GM12874 (cell line): ENCODE data around the gene OTUD1.

Source experiments
- TF ChIP-seq, protein P1 (sequence below): IDR thresholded peaks from 2 replicates; pipeline ENCODE4 v1.5.1; 2011; ENCODE audit warnings: low read depth, mild to moderate bottlenecking, control low read depth, low read length, moderate library complexity; ENCODE audit not compliant: insufficient read depth

The OTUD1 gene

DNA sequence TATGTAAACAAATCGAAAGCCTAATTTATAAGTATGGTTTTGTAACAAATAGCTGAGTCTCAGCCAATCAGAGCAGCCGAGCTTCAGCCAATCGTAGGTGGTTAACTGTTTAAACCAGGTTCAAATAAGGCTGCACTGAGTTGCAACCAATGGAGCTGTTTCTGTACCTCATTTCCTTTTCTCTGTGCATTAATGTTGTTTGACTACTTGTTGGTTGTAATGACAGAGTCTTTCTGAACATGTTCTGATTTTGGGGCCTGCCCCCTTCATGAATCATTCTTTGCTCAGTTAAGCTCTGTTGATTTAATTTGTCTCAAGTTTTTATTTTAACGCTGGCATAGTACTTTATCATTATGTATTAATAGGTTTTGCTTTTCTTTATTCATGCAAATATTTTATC is 14.6 kb downstream of the OTUD1 start:
- TF ChIP-seq, protein P1, sequence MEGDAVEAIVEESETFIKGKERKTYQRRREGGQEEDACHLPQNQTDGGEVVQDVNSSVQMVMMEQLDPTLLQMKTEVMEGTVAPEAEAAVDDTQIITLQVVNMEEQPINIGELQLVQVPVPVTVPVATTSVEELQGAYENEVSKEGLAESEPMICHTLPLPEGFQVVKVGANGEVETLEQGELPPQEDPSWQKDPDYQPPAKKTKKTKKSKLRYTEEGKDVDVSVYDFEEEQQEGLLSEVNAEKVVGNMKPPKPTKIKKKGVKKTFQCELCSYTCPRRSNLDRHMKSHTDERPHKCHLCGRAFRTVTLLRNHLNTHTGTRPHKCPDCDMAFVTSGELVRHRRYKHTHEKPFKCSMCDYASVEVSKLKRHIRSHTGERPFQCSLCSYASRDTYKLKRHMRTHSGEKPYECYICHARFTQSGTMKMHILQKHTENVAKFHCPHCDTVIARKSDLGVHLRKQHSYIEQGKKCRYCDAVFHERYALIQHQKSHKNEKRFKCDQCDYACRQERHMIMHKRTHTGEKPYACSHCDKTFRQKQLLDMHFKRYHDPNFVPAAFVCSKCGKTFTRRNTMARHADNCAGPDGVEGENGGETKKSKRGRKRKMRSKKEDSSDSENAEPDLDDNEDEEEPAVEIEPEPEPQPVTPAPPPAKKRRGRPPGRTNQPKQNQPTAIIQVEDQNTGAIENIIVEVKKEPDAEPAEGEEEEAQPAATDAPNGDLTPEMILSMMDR, result no peak

DNA sequence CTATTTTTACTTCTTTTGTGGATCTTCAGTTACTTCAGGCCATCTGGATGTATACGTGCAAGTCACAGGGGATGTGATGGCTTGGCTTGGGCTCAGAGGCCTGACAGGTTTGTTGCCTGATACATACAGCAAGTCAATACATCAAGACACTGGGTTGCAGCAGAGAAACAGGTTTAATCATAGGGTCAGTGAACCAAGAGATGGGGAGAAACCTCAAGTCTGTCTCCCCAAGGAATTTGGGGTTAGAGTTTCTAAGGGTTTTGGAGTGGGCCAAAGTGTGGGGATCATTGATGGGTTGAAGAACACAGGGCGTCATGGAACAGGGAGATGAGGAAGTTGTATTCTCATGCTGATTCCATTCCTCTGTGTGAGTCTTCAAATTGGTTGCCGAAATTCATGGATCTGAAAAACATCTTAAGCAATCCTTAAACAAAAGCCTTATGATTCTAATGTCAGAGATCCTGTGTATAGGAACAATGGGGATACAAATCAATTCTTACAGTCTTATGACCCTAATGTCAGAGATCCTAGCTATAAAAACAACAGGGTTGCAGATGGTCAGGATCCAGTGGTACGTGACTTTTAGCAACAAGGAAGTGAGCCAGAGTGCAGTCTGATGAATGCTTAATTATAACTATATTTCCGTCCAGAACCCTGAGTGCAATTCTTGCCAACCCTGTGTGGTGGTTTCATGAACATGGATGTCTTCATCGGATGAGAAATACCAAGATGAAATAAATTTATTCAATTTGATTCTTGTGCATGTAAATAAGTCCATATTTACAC is 18.9 kb downstream of the OTUD1 start:
- TF ChIP-seq, protein P1, result no peak

DNA sequence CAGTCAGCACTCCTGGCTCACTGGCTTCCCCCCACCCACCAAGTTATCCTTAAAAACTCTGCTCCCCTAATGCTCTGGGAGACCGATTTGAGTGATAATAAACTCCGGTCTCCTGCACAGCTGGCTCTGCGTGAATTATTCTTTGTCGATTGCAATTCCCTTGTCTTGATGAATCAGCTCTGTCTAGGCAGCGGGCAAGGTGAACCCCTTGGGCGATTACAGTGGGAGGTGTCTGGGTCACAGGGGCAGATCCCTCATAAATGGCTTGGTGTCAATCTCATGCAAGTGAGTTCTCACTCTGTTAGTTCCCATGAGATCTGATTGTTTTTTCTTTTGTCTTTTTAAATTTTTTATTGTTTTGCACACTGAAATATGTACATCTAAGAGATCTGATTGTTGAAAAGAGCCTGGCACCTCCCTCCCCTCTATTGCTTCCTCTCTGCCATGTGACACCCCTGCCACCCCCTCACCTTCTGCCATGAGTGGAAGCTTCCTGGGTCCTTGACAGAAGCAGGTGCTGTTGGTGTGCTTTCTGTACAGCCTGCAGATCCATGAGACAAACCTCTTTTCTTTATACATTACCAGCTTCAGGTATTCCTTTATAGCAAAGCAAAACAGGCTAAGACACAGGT is 20.5 kb downstream of the OTUD1 start:
- TF ChIP-seq, protein P1, result no peak

DNA sequence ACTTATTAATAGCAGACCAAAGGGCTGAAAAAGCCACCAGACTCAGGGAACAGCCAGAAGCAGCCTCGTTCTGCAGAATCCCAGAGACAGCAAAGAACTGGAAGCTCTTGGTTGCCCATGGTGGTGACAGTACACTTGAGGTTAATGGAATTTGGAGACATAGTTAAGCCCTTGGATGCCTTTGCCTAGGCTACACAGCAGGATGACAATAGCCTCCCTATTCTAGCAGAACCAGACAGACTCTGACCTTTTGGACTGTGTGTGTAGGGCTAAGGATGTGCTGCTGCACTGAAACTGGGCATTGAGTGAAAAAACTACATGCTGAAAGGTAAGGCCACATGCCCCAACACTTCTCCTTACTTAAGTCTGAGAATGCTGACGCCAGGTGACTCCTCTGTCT is 22.7 kb downstream of the OTUD1 start:
- TF ChIP-seq, protein P1, result no peak

DNA sequence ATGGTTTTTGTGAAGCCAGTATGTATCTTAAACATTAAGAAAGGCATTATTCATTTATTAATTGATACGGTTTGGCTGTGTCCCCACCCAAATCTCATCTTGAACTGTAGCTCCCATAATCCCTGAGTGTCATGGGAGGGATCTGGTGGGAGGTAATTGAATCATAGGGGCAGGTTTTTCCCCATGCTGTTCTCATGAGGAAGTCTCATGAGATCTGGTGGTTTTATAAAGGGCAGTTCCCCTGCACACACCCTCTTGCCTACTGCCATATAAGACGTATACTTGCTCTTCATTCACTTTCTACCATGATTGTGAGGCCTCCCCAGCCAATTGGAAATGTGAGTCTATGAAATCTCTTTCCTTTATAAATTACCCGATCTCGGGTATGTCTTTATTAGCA is 28.1 kb downstream of the OTUD1 start:
- TF ChIP-seq, protein P1, result no peak

DNA sequence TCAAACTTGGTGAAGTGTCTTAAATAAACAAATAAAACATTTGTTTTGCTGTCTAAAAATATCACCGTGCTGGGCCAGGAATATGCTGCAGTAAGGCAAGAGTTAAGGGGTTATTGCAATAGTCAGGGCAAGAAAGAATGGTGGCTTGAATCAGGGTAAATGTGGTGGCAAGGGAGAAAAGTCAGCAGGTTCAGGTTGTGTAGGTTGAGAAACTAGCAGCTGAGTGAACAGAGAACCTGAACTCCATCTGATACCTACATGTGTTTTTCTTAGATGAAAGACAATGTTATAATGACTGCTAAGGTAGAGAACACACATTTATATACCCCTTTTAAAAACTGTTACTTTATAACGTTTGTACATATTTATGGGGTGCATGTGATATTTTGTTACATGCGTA is 28.7 kb downstream of the OTUD1 start:
- TF ChIP-seq, protein P1, result no peak

DNA sequence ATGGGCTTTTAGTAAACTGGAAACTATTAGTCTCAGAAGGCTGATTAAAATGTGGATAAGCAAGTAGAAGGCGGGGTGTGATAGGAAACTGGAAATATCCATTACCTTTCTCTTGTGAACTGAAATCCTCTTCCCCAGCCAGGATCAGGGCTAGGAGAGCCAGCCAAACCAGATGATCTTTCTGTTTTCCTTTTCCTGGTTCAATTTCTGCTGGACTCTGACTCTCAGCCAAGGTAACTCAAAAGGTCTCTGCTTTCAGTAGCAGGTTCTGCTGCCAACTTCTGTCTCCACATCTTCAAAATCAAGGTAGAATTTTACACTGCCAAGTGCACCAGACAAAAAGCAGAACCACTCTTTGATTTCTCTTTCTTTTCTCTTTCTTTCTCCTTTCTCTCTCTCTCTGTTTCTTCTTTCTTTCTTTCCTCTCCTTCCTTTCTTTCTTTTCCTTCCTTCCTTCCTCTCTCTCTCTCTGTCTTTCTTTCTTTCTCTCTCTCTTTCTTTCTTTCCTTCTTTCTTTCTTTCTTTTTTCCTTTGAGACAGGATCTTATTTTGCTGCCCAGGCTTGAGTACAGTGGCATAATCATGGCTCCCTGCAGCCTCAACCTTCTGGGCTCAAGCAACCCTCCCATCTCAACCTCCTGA is 30.8 kb downstream of the OTUD1 start:
- TF ChIP-seq, protein P1, result no peak
